ENCODE results near the gene FAM13A.

FAM13A gene

GRCh38 chr4:88761342-88761741 lies 295.6 kb downstream of the FAM13A start:
- no peak for DNase-seq

GRCh38 chr4:88759895-88760290 lies 297.1 kb downstream of the FAM13A start:
- no peak for DNase-seq

GRCh38 chr4:88759039-88759894 lies 297.7 kb downstream of the FAM13A start:
- DNase-seq, result no peak

GRCh38 chr4:88758264-88758663 lies 298.7 kb downstream of the FAM13A start:
- DNase-seq, result no peak

- no peak for DNase-seq
These were observed 299.2 kb downstream of the FAM13A start for GRCh38 chr4:88757776-88758175.

GRCh38 chr4:88757067-88757466 lies 299.9 kb downstream of the FAM13A start:
- no peak for DNase-seq

- DNase-seq, result no peak
These were observed 300.8 kb downstream of the FAM13A start for GRCh38 chr4:88756149-88756548.

- no peak for DNase-seq
These were observed 301.5 kb downstream of the FAM13A start for GRCh38 chr4:88755454-88755853.

GRCh38 chr4:88754796-88755195 lies 302.2 kb downstream of the FAM13A start:
- DNase-seq, result no peak

- no peak for DNase-seq
These were observed 303.1 kb downstream of the FAM13A start for GRCh38 chr4:88753658-88754571.

- DNase-seq, result no peak
These were observed 304.2 kb downstream of the FAM13A start for GRCh38 chr4:88752754-88753153.

GRCh38 chr4:88752076-88752463 lies 304.9 kb downstream of the FAM13A start:
- no peak for DNase-seq

- DNase-seq, result no peak
These were observed 305.5 kb downstream of the FAM13A start for GRCh38 chr4:88751258-88752075.

- no peak for DNase-seq
These were observed 306.6 kb downstream of the FAM13A start for GRCh38 chr4:88750369-88750768.

- DNase-seq, result no peak
These were observed 309.6 kb downstream of the FAM13A start for GRCh38 chr4:88747351-88747750.

- no peak for DNase-seq
These were observed 310.8 kb downstream of the FAM13A start for GRCh38 chr4:88746206-88746605.

GRCh38 chr4:88745581-88746163 lies 311.3 kb downstream of the FAM13A start:
- no peak for DNase-seq

- no peak for DNase-seq
These were observed 311.8 kb downstream of the FAM13A start for GRCh38 chr4:88745175-88745574.

GRCh38 chr4:88744609-88745008 lies 312.4 kb downstream of the FAM13A start:
- no peak for DNase-seq

GRCh38 chr4:88743696-88744095 lies 313.3 kb downstream of the FAM13A start:
- no peak for DNase-seq

GRCh38 chr4:88742561-88742960 lies 314.4 kb downstream of the FAM13A start:
- DNase-seq, result no peak

- DNase-seq, result no peak
These were observed 318.8 kb downstream of the FAM13A start for GRCh38 chr4:88738180-88738579.
